ENCODE data around the gene CFAP69. TPM values are rescaled to one million over a fixed set of nuclear protein-coding genes. Genes with fewer than 3 reads are reported as not detected.

CFAP69 gene
- polyA plus RNA-seq, 1 donor from 2014 or later, result 6.2 TPM

- TF ChIP-seq CTCF (IDR thresholded peaks at IDR 0.05; ENCODE audit: poor library complexity, severe bottlenecking) (peak; percentile 83), EP300 (conservative IDR thresholded peaks at IDR 0.05; ENCODE audit: poor library complexity, severe bottlenecking) (peak; percentile 40), SMC3 (conservative IDR thresholded peaks at IDR 0.05; ENCODE audit: poor library complexity) (peak; percentile 47), MXI1 (conservative IDR thresholded peaks at IDR 0.05; ENCODE audit: poor library complexity, severe bottlenecking) (peak; percentile 63)
Measured at GRCh38 chr7:90211391-90212148, 33.4 kb upstream of the CFAP69 start, which contains the start of gene STEAP2 (continued).

- H3K79me2 ChIP-seq (replicated peaks; ENCODE audit: insufficient read depth, low read length), result no peaks in the 10 kb centered on the region
- no peaks in the 10 kb centered on the region for H4K20me1 ChIP-seq (ENCODE audit: insufficient read depth)
- H3K36me3 ChIP-seq (ENCODE audit: insufficient read depth, low read length), result no peaks in the 10 kb centered on the region
- no peaks in the 10 kb centered on the region for H3K9me3 ChIP-seq (ENCODE audit: low read length)
- peak overlapping the region; percentile 35 for H3K27ac ChIP-seq (ENCODE audit: low read length)
- H3K9ac ChIP-seq (ENCODE audit: low read length), result peak overlapping the region; percentile 73
- peak overlapping the region; percentile 62 for H2AFZ ChIP-seq (ENCODE audit: low read depth, low read length)
- no peaks in the 10 kb centered on the region for H3F3A ChIP-seq (ENCODE audit: insufficient read depth, low read length, poor library complexity, severe bottlenecking)
- H3K27me3 ChIP-seq (ENCODE audit: insufficient read depth, low read depth, low read length), result peaks cover 5% of the 10 kb centered on the region
- H3K4me3 ChIP-seq (ENCODE audit: low read length), result peak overlapping the region; percentile 80
- H3K4me2 ChIP-seq (ENCODE audit: low read length), result peak overlapping the region; percentile 36
- no peak for TF ChIP-seq RAD21 (conservative IDR thresholded peaks at IDR 0.05)
- no peaks in the 10 kb centered on the region for H3K9me2 ChIP-seq (ENCODE audit: insufficient read depth, low read length)
Measured at GRCh38 chr7:90212149-90212495, 32.9 kb upstream of the CFAP69 start.

DNA sequence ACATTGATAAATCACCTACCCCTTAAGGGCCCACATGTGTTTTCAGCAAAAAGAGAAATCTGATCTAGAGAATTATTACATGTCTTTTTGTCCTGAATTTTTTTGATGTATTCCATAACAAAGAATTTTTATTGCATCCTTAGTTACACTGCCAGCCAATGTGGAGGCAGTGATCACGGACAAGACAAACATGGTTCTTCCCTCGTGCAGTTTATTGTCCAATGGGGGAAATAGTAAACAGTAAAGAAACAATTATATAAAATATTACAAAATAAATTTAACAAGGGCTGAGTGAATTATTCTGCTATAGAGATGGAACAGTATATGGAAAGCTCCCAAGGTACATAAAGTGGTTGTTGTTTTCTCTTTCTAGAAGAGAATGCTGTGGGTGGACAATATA, 31.5 kb upstream of the CFAP69 start:
- Histone ChIP-seq H3K9me3 (ENCODE audit: low read length) (no peaks in the 10 kb centered on the region), H3K27me3 (ENCODE audit: insufficient read depth, low read depth, low read length) (peaks cover 5% of the 10 kb centered on the region), H3K9ac (ENCODE audit: low read length) (no peak overlapping the region), H3K36me3 (ENCODE audit: insufficient read depth, low read length) (no peaks in the 10 kb centered on the region), H4K20me1 (ENCODE audit: insufficient read depth) (no peaks in the 10 kb centered on the region), H2AFZ (ENCODE audit: low read depth, low read length) (no peak overlapping the region), H3K27ac (ENCODE audit: low read length) (no peak overlapping the region), H3K79me2 (replicated peaks; ENCODE audit: insufficient read depth, low read length) (no peaks in the 10 kb centered on the region), H3K4me3 (ENCODE audit: low read length) (no peak overlapping the region), H3F3A (ENCODE audit: insufficient read depth, low read length, poor library complexity, severe bottlenecking) (no peaks in the 10 kb centered on the region), H3K4me2 (ENCODE audit: low read length) (no peak overlapping the region), H3K9me2 (ENCODE audit: insufficient read depth, low read length) (no peaks in the 10 kb centered on the region)
- TF ChIP-seq POLR2AphosphoS5 (IDR thresholded peaks at IDR 0.05), result no peak
- TF ChIP-seq, protein P1, sequence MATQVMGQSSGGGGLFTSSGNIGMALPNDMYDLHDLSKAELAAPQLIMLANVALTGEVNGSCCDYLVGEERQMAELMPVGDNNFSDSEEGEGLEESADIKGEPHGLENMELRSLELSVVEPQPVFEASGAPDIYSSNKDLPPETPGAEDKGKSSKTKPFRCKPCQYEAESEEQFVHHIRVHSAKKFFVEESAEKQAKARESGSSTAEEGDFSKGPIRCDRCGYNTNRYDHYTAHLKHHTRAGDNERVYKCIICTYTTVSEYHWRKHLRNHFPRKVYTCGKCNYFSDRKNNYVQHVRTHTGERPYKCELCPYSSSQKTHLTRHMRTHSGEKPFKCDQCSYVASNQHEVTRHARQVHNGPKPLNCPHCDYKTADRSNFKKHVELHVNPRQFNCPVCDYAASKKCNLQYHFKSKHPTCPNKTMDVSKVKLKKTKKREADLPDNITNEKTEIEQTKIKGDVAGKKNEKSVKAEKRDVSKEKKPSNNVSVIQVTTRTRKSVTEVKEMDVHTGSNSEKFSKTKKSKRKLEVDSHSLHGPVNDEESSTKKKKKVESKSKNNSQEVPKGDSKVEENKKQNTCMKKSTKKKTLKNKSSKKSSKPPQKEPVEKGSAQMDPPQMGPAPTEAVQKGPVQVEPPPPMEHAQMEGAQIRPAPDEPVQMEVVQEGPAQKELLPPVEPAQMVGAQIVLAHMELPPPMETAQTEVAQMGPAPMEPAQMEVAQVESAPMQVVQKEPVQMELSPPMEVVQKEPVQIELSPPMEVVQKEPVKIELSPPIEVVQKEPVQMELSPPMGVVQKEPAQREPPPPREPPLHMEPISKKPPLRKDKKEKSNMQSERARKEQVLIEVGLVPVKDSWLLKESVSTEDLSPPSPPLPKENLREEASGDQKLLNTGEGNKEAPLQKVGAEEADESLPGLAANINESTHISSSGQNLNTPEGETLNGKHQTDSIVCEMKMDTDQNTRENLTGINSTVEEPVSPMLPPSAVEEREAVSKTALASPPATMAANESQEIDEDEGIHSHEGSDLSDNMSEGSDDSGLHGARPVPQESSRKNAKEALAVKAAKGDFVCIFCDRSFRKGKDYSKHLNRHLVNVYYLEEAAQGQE (IDR thresholded peaks at IDR 0.05; ENCODE audit: borderline replicate concordance), result no peak
- no peak for TF ChIP-seq EP300 (conservative IDR thresholded peaks at IDR 0.05; ENCODE audit: poor library complexity, severe bottlenecking)
- TF ChIP-seq SMC3 (conservative IDR thresholded peaks at IDR 0.05; ENCODE audit: poor library complexity), result no peak
- TF ChIP-seq EZH2 (IDR thresholded peaks at IDR 0.05; ENCODE audit: borderline replicate concordance, insufficient read depth, low read length, poor library complexity, severe bottlenecking), result no peak
- TF ChIP-seq TAF1 (IDR thresholded peaks at IDR 0.05; ENCODE audit: low read depth), result no peak
- TF ChIP-seq CTCF (IDR thresholded peaks at IDR 0.05; ENCODE audit: poor library complexity, severe bottlenecking), result no peak
- TF ChIP-seq MXI1 (conservative IDR thresholded peaks at IDR 0.05; ENCODE audit: poor library complexity, severe bottlenecking), result no peak
- TF ChIP-seq RAD21 (conservative IDR thresholded peaks at IDR 0.05), result no peak
